Neural cell (in vitro differentiated cells): ENCODE measurements around the gene PLA2G4B. TPM values are rescaled to one million over a fixed set of nuclear protein-coding genes. Genes with fewer than 3 reads are reported as not detected.

ENCODE experiments used
- H2AFZ ChIP-seq: fragments of 200-600, 300-800 bp; sonication (generic), shearing (Covaris generic); 2 replicates; pipeline ENCODE4 v1.6.0; 2014; ENCODE audit warnings: low read depth, mild to moderate bottlenecking, antibody characterized with exemption, low read length, moderate library complexity
- H3F3A ChIP-seq: fragments of 200-600 bp; shearing (Covaris generic); 2 replicates; pipeline ENCODE4 v1.6.1; 2016; ENCODE audit warnings: mild to moderate bottlenecking, moderate library complexity, mixed read lengths, antibody characterized with exemption, low read length; ENCODE audit not compliant: insufficient read depth, poor library complexity, severe bottlenecking
- H3K27ac ChIP-seq: fragments of 200-600, 300-800 bp; sonication (generic), shearing (Covaris generic); 2 replicates; pipeline ENCODE4 v1.5.1; 2014; ENCODE audit warnings: mild to moderate bottlenecking, low read length, moderate library complexity
- H3K27me3 ChIP-seq: fragments of 300-800, 200-600 bp; sonication (generic), shearing (Covaris generic); 2 replicates; pipeline ENCODE4 v1.6.0; 2014; ENCODE audit warnings: mild to moderate bottlenecking, low read depth, low read length, moderate library complexity; ENCODE audit not compliant: insufficient read depth
- H3K36me3 ChIP-seq: fragments of 300-800, 200-600 bp; sonication (generic), shearing (Covaris generic); 2 replicates; pipeline ENCODE4 v1.5.1; 2014; ENCODE audit warnings: mild to moderate bottlenecking, antibody characterized with exemption, low read length, moderate library complexity; ENCODE audit not compliant: insufficient read depth
- H3K4me2 ChIP-seq: fragments of 300-800, 200-600 bp; sonication (generic), shearing (Covaris generic); 2 replicates; pipeline ENCODE4 v1.6.0; 2014; ENCODE audit warnings: mild to moderate bottlenecking, low read length
- H3K4me3 ChIP-seq: fragments of 300-800, 200-600 bp; sonication (generic), shearing (Covaris generic); 2 replicates; pipeline ENCODE4 v1.5.1; 2014; ENCODE audit warnings: mild to moderate bottlenecking, low read length, moderate library complexity
- H3K79me2 ChIP-seq: fragments of 200-600 bp; shearing (Covaris generic); replicated peaks from 2 replicates; pipeline ENCODE4 v1.6.0; 2014; ENCODE audit warnings: mild to moderate bottlenecking, low read length, moderate library complexity; ENCODE audit not compliant: insufficient read depth
- H3K9ac ChIP-seq: fragments of 300-800, 200-600 bp; sonication (generic), shearing (Covaris generic); 2 replicates; pipeline ENCODE4 v1.6.1; 2016; ENCODE audit warnings: mild to moderate bottlenecking, low read length, mixed read lengths
- H3K9me2 ChIP-seq: fragments of 200-600 bp; shearing (Covaris generic); 2 replicates; pipeline ENCODE4 v1.6.1; 2016; ENCODE audit warnings: mild to moderate bottlenecking, low read length, mixed read lengths; ENCODE audit not compliant: insufficient read depth
- H3K9me3 ChIP-seq: fragments of 200-600, 300-800 bp; sonication (generic), shearing (Covaris generic); 2 replicates; pipeline ENCODE4 v1.6.1; 2016; ENCODE audit warnings: mild to moderate bottlenecking, mixed run types, low read length, moderate library complexity, mixed read lengths
- H4K20me1 ChIP-seq: fragments of 200-600 bp; shearing (Covaris generic); 2 replicates; pipeline ENCODE4 v1.6.1; 2016; ENCODE audit warnings: mild to moderate bottlenecking, mixed run types; ENCODE audit not compliant: insufficient read depth
- CTCF ChIP-seq: fragments of 450-650 bp; IDR thresholded peaks from 2 replicates; pipeline ENCODE4 v1.5.1; 2014; ENCODE audit warnings: antibody characterized with exemption, mild to moderate bottlenecking, moderate library complexity; ENCODE audit not compliant: poor library complexity, severe bottlenecking
- EP300 ChIP-seq: fragments of 450-650 bp; conservative IDR thresholded peaks from 2 replicates; pipeline ENCODE4 v1.6.1; 2014; ENCODE audit warnings: antibody characterized with exemption, mild to moderate bottlenecking, moderate library complexity; ENCODE audit not compliant: poor library complexity, severe bottlenecking
- MXI1 ChIP-seq: fragments of 450-650 bp; conservative IDR thresholded peaks from 2 replicates; pipeline ENCODE4 v1.6.1; 2014; ENCODE audit warnings: antibody characterized with exemption, mild to moderate bottlenecking; ENCODE audit not compliant: poor library complexity, severe bottlenecking
- RAD21 ChIP-seq: fragments of 450-650 bp; conservative IDR thresholded peaks from 2 replicates; pipeline ENCODE4 v1.6.1; 2014; ENCODE audit warnings: antibody characterized with exemption, mild to moderate bottlenecking, moderate library complexity
- REST ChIP-seq: IDR thresholded peaks from 2 replicates; pipeline ENCODE4 v1.6.1; 2012; ENCODE audit warnings: borderline replicate concordance
- SMC3 ChIP-seq: fragments of 450-650 bp; conservative IDR thresholded peaks from 2 replicates; pipeline ENCODE4 v1.6.1; 2014; ENCODE audit warnings: antibody characterized with exemption, mild to moderate bottlenecking, moderate library complexity; ENCODE audit not compliant: poor library complexity
- TAF1 ChIP-seq: IDR thresholded peaks from 2 replicates; pipeline ENCODE4 v1.6.1; 2012; ENCODE audit warnings: low read depth
- polyA plus RNA-seq: library from polyadenylated mRNA; depleted of rRNA; stranded (reverse); fragments of >200 nt; gene quantifications from 2 replicates; pipeline ENCODE4 v1.2.3, GENCODE V29; 2014

The PLA2G4B gene
- polyA plus RNA-seq, 1 donor from 2014 or later = 11.3 TPM

GRCh38 chr15:41840673-41841072 is 2.0 kb downstream of the PLA2G4B start:
- H3K27me3 ChIP-seq = no peaks in the 10 kb centered on the region
- no peaks in the 10 kb centered on the region for H3K9me2 ChIP-seq
- H3K4me2 ChIP-seq = no peak overlapping the region
- no peaks in the 10 kb centered on the region for H3K9me3 ChIP-seq
- H2AFZ ChIP-seq = no peak overlapping the region
- H3K36me3 ChIP-seq = no peaks in the 10 kb centered on the region
- no peak for TF ChIP-seq MXI1
- no peak for TF ChIP-seq EP300
- no peak for TF ChIP-seq TAF1
- no peak for TF ChIP-seq REST
- no peak for TF ChIP-seq CTCF
- no peak overlapping the region for H3K4me3 ChIP-seq
- H4K20me1 ChIP-seq = no peaks in the 10 kb centered on the region
- no peaks in the 10 kb centered on the region for H3F3A ChIP-seq
- H3K79me2 ChIP-seq = no peaks in the 10 kb centered on the region
- no peak overlapping the region for H3K9ac ChIP-seq
- no peak overlapping the region for H3K27ac ChIP-seq

- Histone ChIP-seq H3F3A (no peaks in the 10 kb centered on the region), H3K36me3 (no peaks in the 10 kb centered on the region), H3K9ac (no peak overlapping the region), H3K27me3 (no peaks in the 10 kb centered on the region), H3K4me2 (no peak overlapping the region), H2AFZ (no peak overlapping the region), H3K9me2 (no peaks in the 10 kb centered on the region), H3K9me3 (no peaks in the 10 kb centered on the region), H3K4me3 (no peak overlapping the region), H3K27ac (no peak overlapping the region), H4K20me1 (no peaks in the 10 kb centered on the region), H3K79me2 (no peaks in the 10 kb centered on the region)
- no peak for TF ChIP-seq EP300
- no peak for TF ChIP-seq CTCF
- TF ChIP-seq RAD21 = no peak
- TF ChIP-seq SMC3 = no peak
Observed at GRCh38 chr15:41841131-41841530, 2.5 kb downstream of the PLA2G4B start.
